Fibroblast of lung (primary cell): ENCODE results near the gene KTN1.

ENCODE experiments used
- EZH2 ChIP-seq: IDR thresholded peaks from 2 replicates; pipeline ENCODE4 v1.5.1; 2012; ENCODE audit warnings: low read length, control low read depth, mild to moderate bottlenecking; ENCODE audit errors: missing control alignments
- TF ChIP-seq, protein P1 (sequence below), 2 donors: IDR thresholded peaks in 1 of 2; conservative IDR thresholded peaks in 1 of 2; 1 replicate in 1 of 2; 2 replicates in 1 of 2; pipeline ENCODE4 v1.5.1; 2011 to 2012; ENCODE audit warnings: low read length in 2 of 2, control low read depth in 1 of 2, inconsistent platforms in 1 of 2, low read depth in 1 of 2, mild to moderate bottlenecking in 1 of 2

DNA sequence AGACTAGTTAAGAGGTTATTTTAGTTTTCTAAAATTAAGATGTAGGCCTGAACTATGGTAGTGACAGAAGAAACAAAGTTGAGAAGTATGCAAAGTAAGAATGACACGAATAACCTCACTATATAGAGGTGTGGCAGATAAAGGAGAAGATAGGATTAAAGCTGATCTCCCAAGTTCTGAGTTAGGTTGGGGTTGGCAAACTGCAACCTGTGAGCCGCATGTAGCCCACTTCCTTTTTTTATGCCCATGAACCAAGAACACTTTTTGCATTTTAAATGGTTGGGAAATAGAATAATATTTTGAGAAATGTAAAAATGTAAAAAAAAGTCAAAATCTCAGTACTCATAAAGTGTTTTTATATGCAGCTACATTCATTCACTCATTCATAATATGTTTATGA is 34.3 kb downstream of the KTN1 start:
- TF ChIP-seq, protein P1, sequence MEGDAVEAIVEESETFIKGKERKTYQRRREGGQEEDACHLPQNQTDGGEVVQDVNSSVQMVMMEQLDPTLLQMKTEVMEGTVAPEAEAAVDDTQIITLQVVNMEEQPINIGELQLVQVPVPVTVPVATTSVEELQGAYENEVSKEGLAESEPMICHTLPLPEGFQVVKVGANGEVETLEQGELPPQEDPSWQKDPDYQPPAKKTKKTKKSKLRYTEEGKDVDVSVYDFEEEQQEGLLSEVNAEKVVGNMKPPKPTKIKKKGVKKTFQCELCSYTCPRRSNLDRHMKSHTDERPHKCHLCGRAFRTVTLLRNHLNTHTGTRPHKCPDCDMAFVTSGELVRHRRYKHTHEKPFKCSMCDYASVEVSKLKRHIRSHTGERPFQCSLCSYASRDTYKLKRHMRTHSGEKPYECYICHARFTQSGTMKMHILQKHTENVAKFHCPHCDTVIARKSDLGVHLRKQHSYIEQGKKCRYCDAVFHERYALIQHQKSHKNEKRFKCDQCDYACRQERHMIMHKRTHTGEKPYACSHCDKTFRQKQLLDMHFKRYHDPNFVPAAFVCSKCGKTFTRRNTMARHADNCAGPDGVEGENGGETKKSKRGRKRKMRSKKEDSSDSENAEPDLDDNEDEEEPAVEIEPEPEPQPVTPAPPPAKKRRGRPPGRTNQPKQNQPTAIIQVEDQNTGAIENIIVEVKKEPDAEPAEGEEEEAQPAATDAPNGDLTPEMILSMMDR (conservative IDR thresholded peaks at IDR 0.05 in 1 of 2, IDR thresholded peaks at IDR 0.05 in 1 of 2; ENCODE audit: low read depth in 1 of 2, low read length in 2 of 2), result no peak
- no peak for TF ChIP-seq EZH2
